Ishikawa (cell line): ENCODE measurements around the gene SNRNP27.

Experiments used
- RAD21 ChIP-seq: IDR thresholded peaks from 2 replicates; pipeline ENCODE4 v1.6.1; 2012; ENCODE audit warnings: low read depth
- TAF1 ChIP-seq: IDR thresholded peaks from 2 replicates; pipeline ENCODE4 v1.6.1; 2012; ENCODE audit warnings: low read depth, mild to moderate bottlenecking

DNA sequence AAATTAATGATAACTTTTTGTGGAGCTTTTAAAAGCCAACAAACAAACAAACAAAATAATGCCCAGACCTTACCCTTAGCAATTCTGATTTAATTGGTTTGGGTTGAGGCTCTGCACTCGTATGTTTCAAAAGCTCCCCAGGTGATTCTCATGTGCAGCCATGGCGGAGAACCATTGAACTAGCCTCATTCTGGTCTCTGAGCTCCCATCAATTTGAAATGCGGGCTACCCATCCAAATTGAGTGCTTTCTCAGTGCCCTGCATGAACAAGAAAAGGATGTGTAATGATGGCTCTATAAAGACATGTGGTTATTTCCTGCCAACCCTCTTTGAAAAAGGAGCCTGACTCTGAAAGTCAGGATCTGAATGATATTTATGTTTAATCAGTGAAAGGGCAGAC is 29.4 kb downstream of the SNRNP27 start:
- TF ChIP-seq RAD21 = no peak
- no peak for TF ChIP-seq TAF1
